H9 (cell line): ENCODE results near the gene PCDH9. TPM values are rescaled to one million over a fixed set of nuclear protein-coding genes. Genes with fewer than 3 reads are reported as not detected.

ENCODE experiments used
- DNase-seq: peaks from one replicate; pipeline ENCODE4 v3.0.0-alpha.2; 2017
- H2AFZ ChIP-seq: one replicate; pipeline ENCODE4 v1.6.1; 2013; ENCODE audit warnings: mild to moderate bottlenecking, low read length, control low read depth, moderate library complexity
- H2AK5ac ChIP-seq: 2 replicates; pipeline ENCODE4 v1.6.1; 2013; ENCODE audit warnings: low read length, control low read depth, mixed read lengths; ENCODE audit not compliant: insufficient read length
- H2BK120ac ChIP-seq: one replicate; pipeline ENCODE4 v1.6.1; 2013; ENCODE audit warnings: low read depth, mild to moderate bottlenecking, low read length, control low read depth, inconsistent platforms; ENCODE audit not compliant: poor library complexity, severe bottlenecking
- H2BK12ac ChIP-seq: 2 replicates; pipeline ENCODE4 v1.6.1; 2013; ENCODE audit warnings: low read length, control low read depth, mixed read lengths, low read depth; ENCODE audit not compliant: insufficient read length
- H2BK15ac ChIP-seq: 2 replicates; pipeline ENCODE4 v1.6.1; 2013; ENCODE audit warnings: low read depth, low read length, control low read depth
- H2BK20ac ChIP-seq: one replicate; pipeline ENCODE4 v1.6.1; 2013; ENCODE audit warnings: low read depth, mild to moderate bottlenecking, low read length, control low read depth, inconsistent platforms; ENCODE audit not compliant: poor library complexity, severe bottlenecking
- H2BK5ac ChIP-seq: 2 replicates; pipeline ENCODE4 v1.6.1; 2013; ENCODE audit warnings: low read length, control low read depth, mixed read lengths; ENCODE audit not compliant: insufficient read length
- H3K14ac ChIP-seq: 2 replicates; pipeline ENCODE4 v1.6.1; 2013; ENCODE audit warnings: low read length, control low read depth; ENCODE audit not compliant: insufficient read depth
- H3K18ac ChIP-seq: 2 replicates; pipeline ENCODE4 v1.6.1; 2013; ENCODE audit warnings: low read depth, mild to moderate bottlenecking, mixed read lengths, low read length, control low read depth; ENCODE audit not compliant: insufficient read length
- H3K23ac ChIP-seq: 2 replicates; pipeline ENCODE4 v1.6.1; 2013; ENCODE audit warnings: low read length, control low read depth, mixed read lengths, low read depth; ENCODE audit not compliant: insufficient read length
- H3K23me2 ChIP-seq: 2 replicates; pipeline ENCODE4 v1.6.1; 2013; ENCODE audit warnings: low read depth, mild to moderate bottlenecking, mixed read lengths, low read length, control low read depth; ENCODE audit not compliant: insufficient read length, poor library complexity, severe bottlenecking
- H3K27ac ChIP-seq: 2 replicates; pipeline ENCODE4 v1.5.1; 2013; ENCODE audit warnings: low read length, control low read depth, mixed read lengths, low read depth; ENCODE audit not compliant: insufficient read length
- H3K27me3 ChIP-seq: 2 replicates; pipeline ENCODE4 v1.6.1; 2013; ENCODE audit warnings: low read length, control low read depth, inconsistent platforms; ENCODE audit not compliant: insufficient read depth
- H3K4ac ChIP-seq: 2 replicates; pipeline ENCODE4 v1.6.1; 2013; ENCODE audit warnings: low read depth, mild to moderate bottlenecking, control low read depth, inconsistent platforms, low read length, moderate library complexity
- H3K4me1 ChIP-seq: 2 replicates; pipeline ENCODE4 v1.6.1; 2013; ENCODE audit warnings: low read length, control low read depth, inconsistent platforms; ENCODE audit not compliant: insufficient read depth
- H3K4me2 ChIP-seq: 2 replicates; pipeline ENCODE4 v1.6.1; 2013; ENCODE audit warnings: low read length, control low read depth, mixed read lengths; ENCODE audit not compliant: insufficient read length, insufficient read depth
- H3K56ac ChIP-seq: 2 replicates; pipeline ENCODE4 v1.6.1; 2013; ENCODE audit warnings: low read depth, mild to moderate bottlenecking, mixed read lengths, low read length, control low read depth; ENCODE audit not compliant: insufficient read length
- H3K79me1 ChIP-seq: 2 replicates; pipeline ENCODE4 v1.6.1; 2013; ENCODE audit warnings: low read depth, mild to moderate bottlenecking, moderate library complexity, low read length, control low read depth, inconsistent platforms; ENCODE audit not compliant: insufficient read depth, poor library complexity, severe bottlenecking
- H3K79me2 ChIP-seq: 2 replicates; pipeline ENCODE4 v1.6.1; 2013; ENCODE audit warnings: low read length, control low read depth, inconsistent platforms; ENCODE audit not compliant: insufficient read depth
- H3K9ac ChIP-seq: 2 replicates; pipeline ENCODE4 v1.6.1; 2013; ENCODE audit warnings: low read length, control low read depth, mixed read lengths; ENCODE audit not compliant: insufficient read length; ENCODE audit errors: extremely low read depth
- H3K9me3 ChIP-seq: one replicate; pipeline ENCODE4 v1.6.1; 2013; ENCODE audit warnings: low read depth, low read length, inconsistent platforms; ENCODE audit not compliant: control insufficient read depth
- H3T11ph ChIP-seq: one replicate; pipeline ENCODE4 v1.6.1; 2013; ENCODE audit warnings: mild to moderate bottlenecking, low read length, control low read depth, inconsistent platforms
- H4K20me1 ChIP-seq: one replicate; pipeline ENCODE4 v1.6.1; 2013; ENCODE audit not compliant: control insufficient read depth, insufficient read length, insufficient read depth
- H4K5ac ChIP-seq: 2 replicates; pipeline ENCODE4 v1.6.1; 2013; ENCODE audit warnings: low read depth, mild to moderate bottlenecking, mixed read lengths, low read length, control low read depth; ENCODE audit not compliant: insufficient read length
- H4K8ac ChIP-seq: replicated peaks from 2 replicates; pipeline ENCODE4 v1.6.1; 2013; ENCODE audit warnings: low read length, control low read depth, mixed read lengths, low read depth; ENCODE audit not compliant: insufficient read length
- H4K91ac ChIP-seq: 2 replicates; pipeline ENCODE4 v1.6.1; 2013; ENCODE audit warnings: low read depth, mild to moderate bottlenecking, moderate library complexity, mixed read lengths, low read length, control low read depth; ENCODE audit not compliant: insufficient read length
- H3K27ac Mint-ChIP-seq, 3 experiments: 2 replicates in 2 of 3; 3 replicates in 1 of 3; pipeline ENCODE4 v1.8.0; 2020 to 2021; ENCODE audit warnings: mixed read lengths in 3 of 3, mild to moderate bottlenecking in 1 of 3, moderate library complexity in 1 of 3
- H3K27me3 Mint-ChIP-seq: 2 replicates; pipeline ENCODE4 v1.8.0; 2021; ENCODE audit warnings: low read depth, mild to moderate bottlenecking, moderate library complexity, mixed read lengths
- H3K36me3 Mint-ChIP-seq, 3 experiments: 2 replicates in 2 of 3; 3 replicates in 1 of 3; pipeline ENCODE4 v1.8.0; 2020 to 2021; ENCODE audit warnings: low read depth in 3 of 3, mixed read lengths in 3 of 3; ENCODE audit not compliant: insufficient read depth in 1 of 3
- H3K4me1 Mint-ChIP-seq, 2 experiments: 2 replicates each; pipeline ENCODE4 v1.8.0; 2020; ENCODE audit warnings: mixed read lengths in 2 of 2
- H3K4me3 Mint-ChIP-seq, 2 experiments: 2 replicates in 1 of 2; 3 replicates in 1 of 2; pipeline ENCODE4 v1.8.0; 2020 to 2021; ENCODE audit warnings: mild to moderate bottlenecking in 2 of 2, mixed read lengths in 2 of 2, moderate library complexity in 1 of 2
- H3K9me3 Mint-ChIP-seq, 2 experiments: 2 replicates in 1 of 2; 3 replicates in 1 of 2; pipeline ENCODE4 v1.8.0; 2020; ENCODE audit warnings: mild to moderate bottlenecking in 2 of 2, mixed read lengths in 2 of 2, moderate library complexity in 1 of 2
- WGBS: extraction: QIAGEN DNeasy Blood & Tissue Kit; methylation state at CpG from one replicate; pipeline ENCODE4 v1.1.7; 2013; ENCODE audit warnings: missing lambda C conversion rate, low lambda C conversion rate, mixed read lengths; ENCODE audit not compliant: insufficient read length; ENCODE audit errors: extremely low coverage; 5-methylcytosine and 5-hydroxymethylcytosine counted together
- total RNA-seq: library from RNA; stranded (reverse); gene quantifications from 2 replicates; pipeline ENCODE4 v1.2.1, GENCODE V29; 2021
- TF ChIP-seq, protein P1 (sequence below): fragments of 200-600 bp; sonication (generic); conservative IDR thresholded peaks from 3 replicates; pipeline ENCODE4 v1.8.0; 2021; ENCODE audit warnings: antibody characterized with exemption, mild to moderate bottlenecking

Gene PCDH9
- total RNA-seq, 1 experiment from 2014 or later: 0.11 TPM

GRCh38 chr13:67048084-67048820 lies 181.9 kb downstream of the PCDH9 start:
- Histone ChIP-seq H2AFZ (no peak overlapping the region), H3K79me2 (no peaks in the 10 kb centered on the region), H2BK20ac (no peak overlapping the region), H3K14ac (no peak overlapping the region), H3K23me2 (no peaks in the 10 kb centered on the region), H3K79me1 (no peaks in the 10 kb centered on the region), H4K5ac (no peak overlapping the region), H3K27ac (no peak overlapping the region), H3K27me3 (no peaks in the 10 kb centered on the region), H2BK12ac (no peak overlapping the region), H3K18ac (no peak overlapping the region), H3K56ac (no peak overlapping the region), H4K91ac (no peak overlapping the region), H2AK5ac (no peak overlapping the region), H3K9me3 (no peaks in the 10 kb centered on the region), H3K4me2 (no peak overlapping the region), H2BK120ac (no peak overlapping the region), H4K8ac (no peak overlapping the region), H2BK15ac (no peak overlapping the region), H3K4me1 (no peaks in the 10 kb centered on the region), H2BK5ac (no peak overlapping the region), H3K9ac (no peak overlapping the region), H3K4ac (no peak overlapping the region), H3K23ac (no peak overlapping the region), H4K20me1 (no peaks in the 10 kb centered on the region), H3T11ph (no peak overlapping the region)
- no peak for DNase-seq
- H3K27me3 Mint-ChIP-seq: no peaks in the 10 kb centered on the region
- no CpG with 5 or more reads among the region's 4 CpGs for whole genome bisulfite sequencing
- no peak overlapping the region for H3K27ac Mint-ChIP-seq
- TF ChIP-seq, protein P1, sequence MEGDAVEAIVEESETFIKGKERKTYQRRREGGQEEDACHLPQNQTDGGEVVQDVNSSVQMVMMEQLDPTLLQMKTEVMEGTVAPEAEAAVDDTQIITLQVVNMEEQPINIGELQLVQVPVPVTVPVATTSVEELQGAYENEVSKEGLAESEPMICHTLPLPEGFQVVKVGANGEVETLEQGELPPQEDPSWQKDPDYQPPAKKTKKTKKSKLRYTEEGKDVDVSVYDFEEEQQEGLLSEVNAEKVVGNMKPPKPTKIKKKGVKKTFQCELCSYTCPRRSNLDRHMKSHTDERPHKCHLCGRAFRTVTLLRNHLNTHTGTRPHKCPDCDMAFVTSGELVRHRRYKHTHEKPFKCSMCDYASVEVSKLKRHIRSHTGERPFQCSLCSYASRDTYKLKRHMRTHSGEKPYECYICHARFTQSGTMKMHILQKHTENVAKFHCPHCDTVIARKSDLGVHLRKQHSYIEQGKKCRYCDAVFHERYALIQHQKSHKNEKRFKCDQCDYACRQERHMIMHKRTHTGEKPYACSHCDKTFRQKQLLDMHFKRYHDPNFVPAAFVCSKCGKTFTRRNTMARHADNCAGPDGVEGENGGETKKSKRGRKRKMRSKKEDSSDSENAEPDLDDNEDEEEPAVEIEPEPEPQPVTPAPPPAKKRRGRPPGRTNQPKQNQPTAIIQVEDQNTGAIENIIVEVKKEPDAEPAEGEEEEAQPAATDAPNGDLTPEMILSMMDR: no peak; the same call in 2 of the 3 replicates
- H3K9me3 Mint-ChIP-seq: no peaks in the 10 kb centered on the region
- H3K4me1 Mint-ChIP-seq: peaks cover 6 to 7% of the 10 kb centered on the region in 2 experiments
- H3K4me3 Mint-ChIP-seq: no peak overlapping the region
- H3K36me3 Mint-ChIP-seq: no peaks in the 10 kb centered on the region
